Measurements from ENCODE around the gene STAG1.
"Not testable (repeated sequence)": the region's sequence is repeated elsewhere in the genome, so short reads cannot be mapped to it uniquely, and the experiment has no call there.

Gene STAG1

DNA sequence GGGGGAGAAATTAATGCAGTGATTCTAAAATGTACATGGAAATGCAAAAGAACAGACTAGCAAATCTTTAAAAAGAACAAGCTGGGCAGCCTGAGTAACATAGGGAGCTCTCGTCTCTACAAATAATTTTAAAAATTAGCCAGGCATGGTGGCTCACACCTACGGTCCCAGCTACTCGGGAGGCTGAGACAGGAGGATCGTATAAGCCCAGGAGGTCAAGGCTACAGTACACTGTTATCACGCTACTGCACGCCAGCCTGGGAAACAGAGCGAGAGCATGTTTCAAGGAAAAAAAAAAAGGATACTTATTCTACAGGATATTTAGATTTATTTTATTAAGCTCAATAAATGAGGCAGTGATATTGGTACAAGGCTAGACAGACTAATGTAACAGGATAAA lies 40.9 kb downstream of the STAG1 start:
- Histone ChIP-seq H2AFZ (no peak overlapping the region), H3K79me2 (peaks cover 51% of the 10 kb centered on the region), H3K36me3 (ENCODE audit: control insufficient read depth, insufficient read depth, low read length) (no peaks in the 10 kb centered on the region), H3K4me3 (ENCODE audit: low read depth, low read length) (no peak overlapping the region), H3K9ac (no peak overlapping the region), H3K9me3 (ENCODE audit: control insufficient read depth, low read length) (no peaks in the 10 kb centered on the region), H3K4me2 (ENCODE audit: low read length) (no peak overlapping the region), H3K27me3 (ENCODE audit: control insufficient read depth, insufficient read depth, low read length) (no peaks in the 10 kb centered on the region), H3K4me1 (no peaks in the 10 kb centered on the region), H3K27ac (no peak overlapping the region)
- TF ChIP-seq, protein P1, sequence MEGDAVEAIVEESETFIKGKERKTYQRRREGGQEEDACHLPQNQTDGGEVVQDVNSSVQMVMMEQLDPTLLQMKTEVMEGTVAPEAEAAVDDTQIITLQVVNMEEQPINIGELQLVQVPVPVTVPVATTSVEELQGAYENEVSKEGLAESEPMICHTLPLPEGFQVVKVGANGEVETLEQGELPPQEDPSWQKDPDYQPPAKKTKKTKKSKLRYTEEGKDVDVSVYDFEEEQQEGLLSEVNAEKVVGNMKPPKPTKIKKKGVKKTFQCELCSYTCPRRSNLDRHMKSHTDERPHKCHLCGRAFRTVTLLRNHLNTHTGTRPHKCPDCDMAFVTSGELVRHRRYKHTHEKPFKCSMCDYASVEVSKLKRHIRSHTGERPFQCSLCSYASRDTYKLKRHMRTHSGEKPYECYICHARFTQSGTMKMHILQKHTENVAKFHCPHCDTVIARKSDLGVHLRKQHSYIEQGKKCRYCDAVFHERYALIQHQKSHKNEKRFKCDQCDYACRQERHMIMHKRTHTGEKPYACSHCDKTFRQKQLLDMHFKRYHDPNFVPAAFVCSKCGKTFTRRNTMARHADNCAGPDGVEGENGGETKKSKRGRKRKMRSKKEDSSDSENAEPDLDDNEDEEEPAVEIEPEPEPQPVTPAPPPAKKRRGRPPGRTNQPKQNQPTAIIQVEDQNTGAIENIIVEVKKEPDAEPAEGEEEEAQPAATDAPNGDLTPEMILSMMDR (IDR thresholded peaks at IDR 0.05), result no peak

- not testable (repeated sequence) for H3K27me3 ChIP-seq (ENCODE audit: control insufficient read depth, insufficient read depth, low read length); H3K4me3 ChIP-seq (ENCODE audit: low read depth, low read length); H3K4me1 ChIP-seq; H2AFZ ChIP-seq; H3K36me3 ChIP-seq (ENCODE audit: control insufficient read depth, insufficient read depth, low read length); H3K4me2 ChIP-seq (ENCODE audit: low read length); H3K9me3 ChIP-seq (ENCODE audit: control insufficient read depth, low read length); H3K9ac ChIP-seq; H3K27ac ChIP-seq
- H3K79me2 ChIP-seq, result peaks cover 52% of the 10 kb centered on the region
These were observed 42.4 kb downstream of the STAG1 start for GRCh38 chr3:136709775-136710174.

DNA sequence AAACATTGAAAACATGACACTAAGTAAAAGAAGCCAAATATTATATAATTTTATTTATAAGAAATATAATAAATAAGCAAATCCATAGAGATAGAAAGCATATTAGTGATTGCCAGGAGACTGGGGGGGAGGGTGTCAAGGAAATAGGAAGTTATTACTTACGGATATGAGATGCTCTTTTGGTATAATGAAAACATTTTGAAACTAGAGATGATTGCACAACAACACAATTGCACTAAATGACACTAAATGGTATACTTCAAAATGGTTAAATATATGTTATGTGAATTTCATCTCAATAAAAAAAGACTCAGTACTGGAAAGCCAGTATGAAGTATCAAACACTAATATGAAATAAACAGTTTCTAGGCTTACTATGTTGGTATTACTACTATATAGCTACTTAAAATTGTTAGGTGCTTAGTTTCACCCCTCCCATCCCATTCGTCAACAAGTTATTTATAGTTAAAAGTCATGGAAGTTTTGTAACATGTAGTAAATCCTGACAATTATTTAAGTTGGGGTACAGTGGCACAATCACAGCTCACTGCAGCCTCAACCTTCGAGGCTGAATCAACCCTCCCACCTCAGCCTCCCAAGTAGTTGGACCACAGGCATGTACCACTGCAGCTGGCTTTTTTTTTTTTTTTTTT lies 43.7 kb downstream of the STAG1 start:
- no peaks in the 10 kb centered on the region for H3K36me3 ChIP-seq (ENCODE audit: control insufficient read depth, insufficient read depth, low read length)
- peaks cover 52% of the 10 kb centered on the region for H3K79me2 ChIP-seq
- TF ChIP-seq, protein P1 (IDR thresholded peaks at IDR 0.05), result no peak
- no peaks in the 10 kb centered on the region for H3K4me1 ChIP-seq
- H3K27ac ChIP-seq, result no peak overlapping the region
- no peaks in the 10 kb centered on the region for H3K27me3 ChIP-seq (ENCODE audit: control insufficient read depth, insufficient read depth, low read length)
- H3K9me3 ChIP-seq (ENCODE audit: control insufficient read depth, low read length), result no peaks in the 10 kb centered on the region
- no peak overlapping the region for H3K4me3 ChIP-seq (ENCODE audit: low read depth, low read length)
- no peak overlapping the region for H3K9ac ChIP-seq
- H3K4me2 ChIP-seq (ENCODE audit: low read length), result no peak overlapping the region
- H2AFZ ChIP-seq, result no peak overlapping the region

- no peak overlapping the region for H2AFZ ChIP-seq
- no peaks in the 10 kb centered on the region for H3K36me3 ChIP-seq (ENCODE audit: control insufficient read depth, insufficient read depth, low read length)
- peaks cover 48% of the 10 kb centered on the region for H3K79me2 ChIP-seq
These were observed 48.7 kb downstream of the STAG1 start for GRCh38 chr3:136703429-136703828.

DNA sequence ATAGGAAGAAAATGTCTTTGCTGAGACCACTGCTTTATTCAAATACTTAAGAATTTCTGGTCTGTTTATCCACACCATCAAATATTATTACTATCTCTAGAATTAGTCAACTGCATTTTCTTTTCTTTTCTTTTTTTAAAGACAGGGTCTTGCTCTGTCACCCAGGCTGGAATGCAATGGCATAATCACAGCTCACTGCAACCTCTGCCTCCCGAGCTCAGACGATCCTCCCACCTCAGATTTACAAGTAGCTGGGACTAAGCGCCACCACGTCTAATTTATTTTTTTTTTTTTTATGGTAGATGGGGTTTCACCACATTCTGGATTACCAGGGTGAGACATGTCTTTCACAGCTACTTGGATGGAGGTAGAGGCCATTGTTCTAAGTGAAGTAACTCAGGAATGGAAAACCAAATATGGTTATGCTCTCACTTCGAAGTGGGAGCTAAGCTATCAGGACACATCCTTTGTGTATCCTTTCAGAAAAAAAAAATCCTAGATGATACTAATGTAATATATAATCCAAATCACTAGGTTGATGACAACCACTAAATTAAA lies 52.8 kb downstream of the STAG1 start:
- no peak overlapping the region for H3K9ac ChIP-seq
- H2AFZ ChIP-seq, result no peak overlapping the region
- H3K4me1 ChIP-seq, result no peaks in the 10 kb centered on the region
- no peak overlapping the region for H3K4me2 ChIP-seq (ENCODE audit: low read length)
- H3K27me3 ChIP-seq (ENCODE audit: control insufficient read depth, insufficient read depth, low read length), result no peaks in the 10 kb centered on the region
- H3K27ac ChIP-seq, result no peak overlapping the region
- H3K4me3 ChIP-seq (ENCODE audit: low read depth, low read length), result no peak overlapping the region
- TF ChIP-seq, protein P1 (IDR thresholded peaks at IDR 0.05), result no peak
- no peaks in the 10 kb centered on the region for H3K36me3 ChIP-seq (ENCODE audit: control insufficient read depth, insufficient read depth, low read length)
- no peaks in the 10 kb centered on the region for H3K9me3 ChIP-seq (ENCODE audit: control insufficient read depth, low read length)
- peaks cover 32% of the 10 kb centered on the region for H3K79me2 ChIP-seq

More at GRCh38 chr3:136703429-136703828, 48.7 kb downstream of the STAG1 start:
- TF ChIP-seq, protein P1 (IDR thresholded peaks at IDR 0.05), result no peak
- no peak overlapping the region for H3K27ac ChIP-seq
- no peaks in the 10 kb centered on the region for H3K27me3 ChIP-seq (ENCODE audit: control insufficient read depth, insufficient read depth, low read length)
- no peak overlapping the region for H3K4me2 ChIP-seq (ENCODE audit: low read length)
- no peak overlapping the region for H3K9ac ChIP-seq
- H3K4me3 ChIP-seq (ENCODE audit: low read depth, low read length), result no peak overlapping the region
- no peaks in the 10 kb centered on the region for H3K4me1 ChIP-seq
- H3K9me3 ChIP-seq (ENCODE audit: control insufficient read depth, low read length), result no peaks in the 10 kb centered on the region
